Activated naive CD4-positive, alpha-beta T cell treated with anti-CD3 and anti-CD28 coated beads, Interleukin-2, amount 50 U/mL, for 24 hours (primary cell): ENCODE results near the gene ZBTB7C.
A peak's percentile ranks its signal among the peaks of the same experiment; 100 is the strongest.

Experiments used
- H3K27ac Mint-ChIP-seq: one replicate; pipeline ENCODE4 v1.8.0; 2021; ENCODE audit warnings: mild to moderate bottlenecking, mixed read lengths
- H3K27me3 Mint-ChIP-seq: one replicate; pipeline ENCODE4 v1.8.0; 2021; ENCODE audit warnings: mixed read lengths
- H3K36me3 Mint-ChIP-seq: one replicate; pipeline ENCODE4 v1.8.0; 2021; ENCODE audit warnings: mixed read lengths
- H3K4me1 Mint-ChIP-seq: one replicate; pipeline ENCODE4 v1.8.0; 2021; ENCODE audit warnings: mixed read lengths
- H3K4me3 Mint-ChIP-seq: one replicate; pipeline ENCODE4 v1.8.0; 2021; ENCODE audit warnings: mild to moderate bottlenecking, mixed read lengths
- H3K9me3 Mint-ChIP-seq: one replicate; pipeline ENCODE4 v1.8.0; 2021; ENCODE audit warnings: mixed read lengths

ZBTB7C gene

GRCh38 chr18:48263914-48264902 is 145.0 kb downstream of the ZBTB7C start:
- H3K4me1 Mint-ChIP-seq, result no peaks in the 10 kb centered on the region
- no peaks in the 10 kb centered on the region for H3K36me3 Mint-ChIP-seq
- H3K27me3 Mint-ChIP-seq, result peaks cover 1% of the 10 kb centered on the region
- H3K4me3 Mint-ChIP-seq, result no peak overlapping the region
- no peak overlapping the region for H3K27ac Mint-ChIP-seq
- no peaks in the 10 kb centered on the region for H3K9me3 Mint-ChIP-seq

GRCh38 chr18:48263192-48263853 is 145.9 kb downstream of the ZBTB7C start:
- no peak overlapping the region for H3K4me3 Mint-ChIP-seq
- peaks cover 1% of the 10 kb centered on the region for H3K27me3 Mint-ChIP-seq
- H3K4me1 Mint-ChIP-seq, result no peaks in the 10 kb centered on the region
- H3K9me3 Mint-ChIP-seq, result no peaks in the 10 kb centered on the region
- no peaks in the 10 kb centered on the region for H3K36me3 Mint-ChIP-seq
- no peak overlapping the region for H3K27ac Mint-ChIP-seq

- Mint-ChIP-seq H3K27me3 (peaks cover 1% of the 10 kb centered on the region), H3K27ac (no peak overlapping the region), H3K9me3 (peaks cover 16% of the 10 kb centered on the region), H3K4me3 (no peak overlapping the region), H3K36me3 (no peaks in the 10 kb centered on the region), H3K4me1 (no peaks in the 10 kb centered on the region)
Measured at GRCh38 chr18:48260237-48260636, 148.9 kb downstream of the ZBTB7C start.

DNA sequence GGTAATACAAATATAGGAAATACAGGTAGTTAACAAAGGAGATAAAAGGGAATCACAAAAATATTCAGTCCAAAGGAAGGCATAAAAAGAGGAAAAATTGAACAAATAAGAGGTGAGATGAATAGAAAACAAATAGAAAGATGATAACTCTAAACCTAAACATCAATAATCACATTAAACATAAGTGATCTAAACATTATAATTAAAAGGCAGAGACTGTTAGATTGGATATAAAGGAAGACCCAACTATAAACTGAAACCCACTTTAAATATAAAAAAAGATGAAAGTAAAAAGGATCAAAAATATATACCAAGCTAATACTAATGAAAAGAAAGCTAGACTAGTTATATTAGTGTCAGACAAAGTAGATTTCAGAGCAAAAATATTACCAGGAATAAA is 152.3 kb downstream of the ZBTB7C start:
- Mint-ChIP-seq H3K27ac (no peak overlapping the region), H3K4me1 (no peaks in the 10 kb centered on the region), H3K4me3 (no peak overlapping the region), H3K36me3 (no peaks in the 10 kb centered on the region), H3K9me3 (peaks cover 24% of the 10 kb centered on the region), H3K27me3 (peaks cover 13% of the 10 kb centered on the region)

DNA sequence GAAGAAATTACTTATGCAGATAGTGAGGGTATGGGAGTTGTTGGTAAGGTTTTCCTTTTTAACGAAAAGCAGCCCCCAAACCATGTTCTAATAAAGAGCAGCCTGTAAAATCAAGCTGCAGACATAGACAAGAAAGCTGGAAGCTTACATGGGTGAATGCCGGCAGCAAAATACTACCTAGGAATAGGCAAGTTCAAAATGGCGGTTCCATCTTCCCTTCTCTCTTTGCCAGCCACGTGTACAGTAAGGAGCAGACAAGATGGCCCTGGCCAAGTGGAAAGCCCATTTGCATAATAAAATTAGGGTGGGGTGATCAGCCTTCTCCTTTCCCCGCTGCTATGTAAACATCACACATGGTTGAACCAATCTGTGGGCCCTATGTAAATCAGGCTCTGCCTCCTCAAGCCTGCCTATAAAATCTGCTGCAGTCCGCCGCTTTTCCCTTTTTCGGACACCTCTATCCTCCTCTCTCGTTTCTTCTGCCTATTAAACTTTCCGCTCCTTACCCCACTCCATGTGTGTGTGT is 155.0 kb downstream of the ZBTB7C start:
- H3K27ac Mint-ChIP-seq, result no peak overlapping the region
- peaks cover 19% of the 10 kb centered on the region for H3K27me3 Mint-ChIP-seq
- H3K36me3 Mint-ChIP-seq, result no peaks in the 10 kb centered on the region
- H3K9me3 Mint-ChIP-seq, result peaks cover 24% of the 10 kb centered on the region
- no peak overlapping the region for H3K4me3 Mint-ChIP-seq
- H3K4me1 Mint-ChIP-seq, result no peaks in the 10 kb centered on the region

GRCh38 chr18:48252525-48252924 is 156.7 kb downstream of the ZBTB7C start:
- Mint-ChIP-seq H3K4me1 (no peaks in the 10 kb centered on the region), H3K9me3 (peaks cover 30% of the 10 kb centered on the region), H3K27me3 (peaks cover 19% of the 10 kb centered on the region), H3K36me3 (no peaks in the 10 kb centered on the region), H3K27ac (no peak overlapping the region), H3K4me3 (no peak overlapping the region)

DNA sequence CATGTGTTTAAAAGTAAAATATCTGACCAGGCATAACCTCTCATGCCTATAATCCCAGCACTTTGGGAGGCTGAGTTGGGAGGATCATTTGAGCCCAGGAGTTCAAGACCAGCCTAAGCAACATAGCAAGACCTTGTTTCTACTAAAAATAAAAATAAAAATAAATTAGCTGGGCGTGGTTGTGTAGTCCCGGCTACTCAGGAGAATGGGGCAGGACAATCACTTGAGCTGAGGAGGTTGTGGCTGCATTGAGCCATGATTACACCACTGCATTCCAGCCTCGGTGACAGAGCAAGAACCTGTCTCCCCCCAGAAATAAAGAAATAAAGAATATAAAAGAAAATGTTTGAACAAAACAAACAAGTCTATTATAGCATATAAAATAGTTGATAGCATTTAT is 158.3 kb downstream of the ZBTB7C start:
- H3K27me3 Mint-ChIP-seq, result peaks cover 19% of the 10 kb centered on the region
- H3K27ac Mint-ChIP-seq, result no peak overlapping the region
- no peaks in the 10 kb centered on the region for H3K36me3 Mint-ChIP-seq
- no peak overlapping the region for H3K4me3 Mint-ChIP-seq
- peaks cover 21% of the 10 kb centered on the region for H3K9me3 Mint-ChIP-seq
- no peaks in the 10 kb centered on the region for H3K4me1 Mint-ChIP-seq

DNA sequence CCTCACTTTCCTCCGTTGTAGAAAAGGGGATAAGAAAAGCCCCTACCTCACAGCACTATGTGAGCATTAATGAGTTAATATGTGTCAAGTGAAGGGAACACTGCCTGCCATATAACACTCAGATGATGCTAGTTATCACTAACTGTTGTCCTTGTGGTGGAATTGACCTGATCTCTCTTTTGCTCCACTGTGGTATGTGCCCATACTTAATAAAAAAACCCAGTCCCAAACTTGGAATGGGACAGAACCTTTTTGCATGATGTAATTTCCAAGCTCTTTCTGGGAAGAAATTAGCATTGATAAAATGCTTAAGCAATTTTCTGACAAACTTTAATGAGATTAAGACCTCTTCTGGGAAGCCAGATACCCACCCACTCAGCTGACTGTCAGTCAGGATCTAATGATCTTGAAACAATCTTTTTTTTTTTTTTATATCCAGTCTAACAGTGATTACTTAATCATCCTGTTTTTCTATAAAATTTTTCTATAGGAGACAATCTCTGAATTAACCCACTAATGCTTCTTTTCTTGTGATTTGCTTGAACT is 158.7 kb downstream of the ZBTB7C start:
- H3K4me1 Mint-ChIP-seq, result no peaks in the 10 kb centered on the region
- no peak overlapping the region for H3K27ac Mint-ChIP-seq
- no peak overlapping the region for H3K4me3 Mint-ChIP-seq
- peaks cover 19% of the 10 kb centered on the region for H3K27me3 Mint-ChIP-seq
- peaks cover 16% of the 10 kb centered on the region for H3K9me3 Mint-ChIP-seq
- H3K36me3 Mint-ChIP-seq, result no peaks in the 10 kb centered on the region

GRCh38 chr18:48249854-48250253 is 159.3 kb downstream of the ZBTB7C start:
- Mint-ChIP-seq H3K4me1 (no peaks in the 10 kb centered on the region), H3K36me3 (no peaks in the 10 kb centered on the region), H3K4me3 (no peak overlapping the region), H3K9me3 (peaks cover 10% of the 10 kb centered on the region), H3K27me3 (peaks cover 18% of the 10 kb centered on the region), H3K27ac (no peak overlapping the region)

DNA sequence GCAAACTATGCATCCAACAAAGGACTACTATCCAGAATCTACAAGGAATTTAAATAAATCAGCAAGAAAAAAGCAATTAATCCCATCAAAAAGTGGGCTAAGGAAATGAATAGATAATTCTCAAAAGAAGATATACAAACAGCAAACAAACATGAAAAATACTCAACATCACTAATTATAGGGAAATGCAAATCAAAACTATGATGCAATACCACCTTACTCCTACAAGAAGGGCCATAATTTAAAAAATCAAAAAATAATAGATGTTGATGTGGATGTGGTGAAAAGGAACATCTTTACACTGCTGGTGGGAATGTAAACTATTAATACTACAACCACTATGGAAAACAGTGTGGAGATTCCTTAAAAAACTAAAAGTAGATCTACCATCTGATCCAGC is 164.7 kb downstream of the ZBTB7C start:
- Mint-ChIP-seq H3K4me3 (no peak overlapping the region), H3K9me3 (peaks cover 25% of the 10 kb centered on the region), H3K27me3 (peaks cover 13% of the 10 kb centered on the region), H3K4me1 (no peaks in the 10 kb centered on the region), H3K36me3 (peaks cover 1% of the 10 kb centered on the region), H3K27ac (no peak overlapping the region)

DNA sequence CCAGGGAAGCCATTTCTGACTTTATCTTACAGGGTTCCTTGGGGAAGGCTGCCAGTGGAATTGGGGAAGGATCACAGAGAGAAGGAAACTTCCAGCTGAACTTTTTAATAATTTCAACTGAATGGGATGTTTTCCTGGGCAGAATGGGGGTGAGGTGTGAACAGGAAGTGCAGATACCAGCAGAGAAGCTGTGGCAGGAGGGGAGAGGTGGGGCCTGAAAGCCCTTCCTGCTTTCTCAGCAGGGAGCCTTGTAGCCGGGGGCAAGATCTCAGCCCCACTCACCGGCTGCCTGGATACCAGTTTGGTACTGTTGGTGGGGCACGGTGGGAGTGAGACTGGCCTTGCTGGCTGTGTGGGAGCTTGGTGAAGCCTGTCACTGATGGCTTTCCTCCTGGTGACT is 170.5 kb downstream of the ZBTB7C start:
- H3K27me3 Mint-ChIP-seq, result peaks cover 35% of the 10 kb centered on the region
- peaks cover 1% of the 10 kb centered on the region for H3K36me3 Mint-ChIP-seq
- peaks cover 30% of the 10 kb centered on the region for H3K9me3 Mint-ChIP-seq
- no peaks in the 10 kb centered on the region for H3K4me1 Mint-ChIP-seq
- H3K4me3 Mint-ChIP-seq, result no peak overlapping the region
- H3K27ac Mint-ChIP-seq, result no peak overlapping the region

DNA sequence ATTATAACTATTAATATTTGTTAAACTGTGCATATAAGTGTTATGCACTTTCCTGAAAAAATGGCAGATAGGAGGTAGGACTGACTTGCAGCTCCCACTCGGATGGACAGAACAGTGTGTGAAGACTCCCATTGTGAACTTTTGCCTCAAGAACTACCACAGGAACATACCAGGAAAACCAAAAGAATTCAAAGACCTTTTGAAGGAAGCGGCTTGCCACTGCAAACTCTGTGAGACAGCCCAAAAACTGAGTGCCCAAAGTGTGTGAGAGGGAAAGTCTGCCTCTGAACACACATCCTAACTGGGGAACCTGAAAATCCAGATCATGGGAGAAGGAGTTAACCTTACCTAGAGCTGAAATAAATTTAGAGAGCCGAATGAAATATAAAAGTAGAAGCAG is 171.0 kb downstream of the ZBTB7C start:
- Mint-ChIP-seq H3K4me3 (no peak overlapping the region), H3K27me3 (peaks cover 35% of the 10 kb centered on the region), H3K36me3 (peaks cover 1% of the 10 kb centered on the region), H3K27ac (no peak overlapping the region), H3K9me3 (peaks cover 30% of the 10 kb centered on the region), H3K4me1 (no peaks in the 10 kb centered on the region)

- Mint-ChIP-seq H3K36me3 (peaks cover 1% of the 10 kb centered on the region), H3K27ac (no peak overlapping the region), H3K4me3 (no peak overlapping the region), H3K9me3 (peaks cover 26% of the 10 kb centered on the region), H3K27me3 (peaks cover 31% of the 10 kb centered on the region), H3K4me1 (no peaks in the 10 kb centered on the region)
Measured at GRCh38 chr18:48236822-48237221, 172.4 kb downstream of the ZBTB7C start.

DNA sequence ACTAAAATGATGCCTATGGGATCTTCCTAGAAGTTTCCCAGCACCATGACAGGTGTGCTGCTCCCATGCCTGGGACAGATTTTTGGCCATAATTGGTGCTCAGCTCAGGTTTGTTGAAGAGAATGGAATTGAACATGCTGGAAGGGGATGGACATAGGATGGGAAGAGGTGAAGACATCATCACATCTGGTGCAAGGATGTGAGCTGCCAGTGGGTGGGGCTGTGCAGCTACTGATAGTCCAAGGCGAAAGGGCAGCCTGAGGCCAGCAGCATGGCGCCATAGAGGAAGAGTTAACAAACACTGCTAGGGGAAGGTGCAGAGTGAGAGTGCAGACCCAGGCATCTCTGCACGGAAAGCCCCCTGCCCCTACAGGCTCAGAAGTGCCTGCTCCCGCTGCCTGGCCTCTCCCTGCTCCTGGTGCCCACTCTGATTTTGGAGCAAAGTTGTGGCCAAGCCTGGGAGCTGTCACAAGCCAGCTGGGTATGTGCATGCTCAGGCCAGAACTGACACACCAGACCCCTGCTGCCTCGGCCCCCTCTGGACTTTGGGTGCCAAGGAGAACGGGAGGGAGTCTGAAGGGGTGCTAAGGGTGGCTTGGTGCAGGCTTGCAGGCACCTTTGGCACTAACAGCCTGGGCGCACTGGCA is 178.6 kb downstream of the ZBTB7C start:
- H3K27ac Mint-ChIP-seq, result peak overlapping the region; percentile 14
- peaks cover under 1% of the 10 kb centered on the region for H3K9me3 Mint-ChIP-seq
- no peaks in the 10 kb centered on the region for H3K4me1 Mint-ChIP-seq
- H3K36me3 Mint-ChIP-seq, result no peaks in the 10 kb centered on the region
- H3K4me3 Mint-ChIP-seq, result no peak overlapping the region
- H3K27me3 Mint-ChIP-seq, result peaks cover 4% of the 10 kb centered on the region

DNA sequence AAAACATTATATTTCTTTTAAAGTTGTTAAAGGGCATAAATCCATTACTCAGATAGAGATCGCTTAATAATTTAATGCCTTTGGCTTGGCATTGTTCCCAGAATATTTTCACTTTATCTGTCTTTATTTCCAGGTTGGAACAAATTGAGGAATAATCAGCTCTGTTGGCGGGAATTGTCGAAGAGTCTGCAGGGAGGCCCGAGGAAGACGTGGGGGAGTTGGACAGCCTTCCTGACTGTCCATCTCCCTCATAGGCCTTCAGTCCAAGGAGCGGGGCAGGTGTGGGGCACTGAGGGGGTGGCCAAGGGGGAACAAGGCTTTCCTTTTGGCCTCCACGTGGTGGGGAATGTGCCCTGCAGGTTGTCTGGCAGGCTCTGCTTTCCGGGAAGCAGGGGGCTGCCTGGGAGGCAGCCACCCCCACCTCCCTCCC is 179.6 kb downstream of the ZBTB7C start:
- Mint-ChIP-seq H3K27ac (no peak overlapping the region), H3K4me3 (no peak overlapping the region), H3K36me3 (no peaks in the 10 kb centered on the region), H3K4me1 (no peaks in the 10 kb centered on the region), H3K9me3 (no peaks in the 10 kb centered on the region), H3K27me3 (peaks cover 3% of the 10 kb centered on the region)
